ENCODE measurements around the gene GPR18.
A peak's percentile ranks its signal among the peaks of the same experiment; 100 is the strongest.

The GPR18 gene

DNA sequence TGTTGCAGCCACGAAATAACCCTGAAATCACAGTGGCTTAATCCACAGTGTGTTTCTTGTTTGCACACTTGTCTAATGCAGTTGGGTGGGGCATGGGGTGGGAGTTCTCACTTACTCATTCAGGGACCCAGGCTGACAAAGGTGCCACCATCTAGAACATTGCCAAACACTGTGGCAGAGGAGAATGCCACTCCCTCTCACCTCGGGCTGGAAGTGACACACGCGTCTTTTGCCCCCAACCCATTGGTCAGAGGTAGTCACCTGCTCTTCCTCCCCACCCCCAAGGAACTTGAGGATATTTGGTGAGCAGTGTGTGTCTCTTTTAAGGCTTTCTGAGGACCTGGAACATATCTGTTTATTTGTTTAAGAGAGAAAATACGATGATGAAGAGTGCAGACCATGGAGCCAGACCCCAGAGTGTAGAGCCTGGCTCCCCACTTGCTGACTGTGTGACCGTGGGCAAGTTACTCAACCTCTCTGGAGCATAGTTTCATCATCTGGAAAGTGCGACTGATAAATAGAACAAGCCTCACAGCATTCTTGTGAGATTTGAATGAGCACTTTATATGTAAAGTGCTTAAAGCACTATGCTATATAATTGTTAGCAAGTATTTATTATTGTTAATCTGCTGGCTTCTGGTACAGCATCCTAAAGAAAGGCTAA is 31.6 kb upstream of the GPR18 start:
- peak; percentile 91 for DNase-seq

DNA sequence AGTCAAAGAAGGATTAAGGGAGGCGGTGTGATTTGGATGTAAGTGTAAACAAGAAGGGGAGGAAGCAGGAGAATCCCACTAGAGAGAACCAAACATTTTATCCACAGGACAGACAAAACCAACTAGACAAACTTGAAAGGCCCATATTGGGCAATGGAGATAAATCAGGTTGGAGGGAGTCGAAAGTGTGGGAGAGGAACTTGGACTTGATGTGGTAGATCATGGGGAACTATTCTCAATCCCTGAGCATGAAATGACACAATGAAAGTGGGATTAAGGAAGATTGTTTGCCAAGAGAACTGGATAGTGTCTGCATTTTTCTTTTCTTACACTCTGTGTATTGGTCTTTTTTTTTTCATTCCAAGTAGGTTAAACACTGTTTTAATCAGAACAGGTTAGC is 31.1 kb upstream of the GPR18 start:
- no peak for DNase-seq

DNA sequence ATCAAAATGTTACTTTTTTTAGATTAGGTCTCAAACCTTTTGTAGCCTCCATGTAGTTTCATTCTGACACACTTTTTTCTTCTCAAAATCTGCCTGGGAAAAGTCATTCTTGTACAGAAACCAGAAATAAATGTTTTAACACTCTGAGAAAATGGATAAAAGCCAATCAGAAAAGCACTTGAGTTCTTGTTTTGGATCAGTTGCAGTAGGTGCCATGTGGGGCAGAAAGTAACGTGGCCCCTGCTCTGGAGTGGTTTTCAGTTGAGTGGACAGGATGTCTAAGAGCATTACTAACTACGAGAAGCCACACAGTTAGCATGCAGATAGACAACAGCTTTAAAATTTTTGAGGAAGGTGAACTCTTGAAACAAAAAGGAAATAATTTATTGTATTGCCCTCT is 29.9 kb upstream of the GPR18 start:
- DNase-seq: no peak

- DNase-seq: no peak
Observed at GRCh38 chr13:99287551-99287950, 29.4 kb upstream of the GPR18 start.

- DNase-seq: no peak
Observed at GRCh38 chr13:99285432-99286182, 27.4 kb upstream of the GPR18 start.

DNA sequence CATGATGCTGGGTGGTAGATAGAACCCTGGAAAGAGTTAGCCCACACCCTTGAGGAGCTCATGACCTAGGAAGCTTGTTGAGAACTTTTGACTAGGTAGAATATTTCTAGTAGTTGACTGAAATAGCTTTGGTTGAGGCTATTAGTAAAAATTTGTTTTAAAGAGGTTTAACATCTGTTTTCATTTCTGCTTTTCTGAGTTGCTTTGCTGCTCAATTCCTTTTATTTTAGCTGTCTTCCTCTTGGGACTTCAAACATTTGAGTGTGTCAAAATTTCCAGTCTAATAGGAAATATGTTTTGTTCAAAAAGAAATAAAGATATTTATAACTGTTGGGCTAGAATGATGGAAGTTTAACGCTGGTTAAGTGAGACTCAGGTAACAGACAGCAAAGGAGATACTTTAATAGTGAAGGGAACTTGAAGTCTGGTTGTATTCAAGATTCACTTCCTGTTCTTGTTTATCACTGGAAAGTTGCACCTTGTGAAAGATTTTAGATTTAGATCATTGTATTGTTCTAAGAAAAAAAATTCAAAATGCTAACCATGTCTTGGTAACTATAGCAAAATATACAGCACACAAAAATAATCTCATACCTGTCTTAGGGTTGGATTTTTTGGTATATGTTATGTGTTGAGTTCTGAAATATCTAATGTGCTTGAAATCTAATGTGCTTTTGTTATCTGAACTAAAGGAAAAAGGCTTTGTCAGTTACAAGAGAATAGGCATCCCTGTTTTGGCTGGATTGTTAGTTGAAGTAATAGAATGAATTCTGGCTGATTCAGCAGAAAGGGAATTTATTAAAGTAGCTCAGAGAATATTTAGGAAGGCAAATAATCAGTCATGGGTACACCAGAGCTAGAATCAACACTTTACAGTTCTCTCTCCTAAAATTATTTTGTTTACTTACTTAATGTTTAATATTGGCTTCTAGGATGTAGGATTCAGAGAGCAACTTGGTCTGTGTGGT is 24.4 kb upstream of the GPR18 start:
- DNase-seq: peak; percentile 84

DNA sequence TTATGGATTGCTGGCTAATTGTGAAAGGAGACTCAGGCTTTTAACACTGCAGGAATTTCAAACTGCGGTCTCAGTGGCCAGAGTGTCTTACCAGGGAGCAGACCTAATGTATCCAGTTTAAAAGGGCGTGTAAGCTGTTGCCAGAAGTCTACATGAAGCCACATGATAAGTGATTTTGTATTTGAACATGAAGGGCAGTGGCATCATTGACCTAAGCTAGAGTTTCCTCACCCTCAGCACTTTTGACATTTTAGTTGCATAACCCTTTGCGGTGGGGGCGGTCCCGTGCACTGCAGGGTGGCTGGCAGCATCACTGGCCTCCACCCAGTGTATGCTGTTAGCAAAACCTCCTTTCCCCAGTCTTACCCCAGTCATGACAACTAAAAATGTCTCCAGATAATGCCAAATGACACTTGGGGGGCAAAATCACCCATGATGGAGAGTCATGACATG is 23.7 kb upstream of the GPR18 start:
- peak; percentile 83 for DNase-seq

DNA sequence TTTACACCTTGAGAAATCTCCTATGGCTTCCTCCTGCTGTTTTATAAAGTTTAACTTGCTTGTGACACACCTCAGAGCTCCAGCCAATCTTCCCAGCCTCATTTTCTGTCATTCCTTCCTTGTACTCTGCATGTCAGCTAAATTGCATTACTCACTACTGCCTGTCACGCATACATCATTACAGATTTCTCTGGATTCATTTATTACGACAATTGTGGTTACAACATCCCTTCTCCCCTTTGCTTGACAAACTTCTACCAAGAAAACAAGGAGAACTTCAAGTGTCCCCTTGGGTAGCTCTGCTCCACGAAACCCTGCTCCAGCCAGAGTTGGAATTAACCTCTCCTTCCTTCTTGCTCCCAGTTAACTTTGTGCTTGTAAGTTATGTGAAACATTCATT is 22.0 kb upstream of the GPR18 start:
- DNase-seq: no peak

DNA sequence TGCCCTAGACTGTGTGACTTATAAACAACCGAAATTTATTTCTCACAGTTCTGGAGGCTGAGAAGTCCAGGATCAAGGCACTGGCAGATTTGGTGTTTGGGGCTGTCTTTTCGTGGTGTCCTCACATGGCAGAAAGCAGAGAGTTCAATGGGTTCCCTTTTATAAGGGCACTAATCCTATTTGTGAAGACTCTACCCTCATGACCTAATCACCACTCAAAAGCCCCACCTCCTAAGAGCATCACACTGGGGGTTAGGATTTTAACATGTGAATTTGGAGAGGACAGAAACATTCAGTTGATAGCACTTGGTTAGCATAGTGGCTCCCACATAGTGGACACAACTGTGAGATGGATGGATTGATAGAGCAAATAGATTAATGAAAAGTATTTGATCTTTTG is 21.5 kb upstream of the GPR18 start:
- DNase-seq: no peak

GRCh38 chr13:99278843-99279242 is 20.7 kb upstream of the GPR18 start:
- DNase-seq: no peak

- DNase-seq: peak; percentile 53
Observed at GRCh38 chr13:99278200-99278599, 20.0 kb upstream of the GPR18 start.

GRCh38 chr13:99277629-99278028 is 19.4 kb upstream of the GPR18 start:
- no peak for DNase-seq

GRCh38 chr13:99276706-99277105 is 18.5 kb upstream of the GPR18 start:
- no peak for DNase-seq

GRCh38 chr13:99275093-99275469 is 16.9 kb upstream of the GPR18 start:
- peak; percentile 75 for DNase-seq

DNA sequence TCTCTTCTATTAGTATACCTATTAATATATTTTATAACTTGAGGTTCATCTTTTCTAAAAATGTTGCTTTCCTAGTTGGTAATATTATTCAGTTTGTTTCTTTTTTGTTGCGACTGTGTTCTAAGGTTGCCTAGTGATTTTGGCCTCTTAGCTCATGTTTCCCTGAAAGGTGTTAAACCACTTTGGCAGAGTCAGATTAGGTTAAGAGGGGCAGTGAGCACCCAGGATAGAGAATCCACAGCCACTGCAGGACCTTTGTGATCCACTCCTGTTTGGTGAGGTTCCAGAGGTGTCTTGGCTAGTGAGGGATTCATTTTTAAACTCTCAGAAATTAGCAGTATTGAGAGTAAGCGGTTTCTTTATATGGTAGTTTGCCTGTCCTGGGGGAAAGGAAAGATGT is 14.9 kb upstream of the GPR18 start:
- DNase-seq: peak; percentile 79

GRCh38 chr13:99272481-99272880 is 14.3 kb upstream of the GPR18 start:
- no peak for DNase-seq

- DNase-seq: no peak
Observed at GRCh38 chr13:99271249-99271648, 13.1 kb upstream of the GPR18 start.

GRCh38 chr13:99270518-99270917 is 12.3 kb upstream of the GPR18 start:
- no peak for DNase-seq

DNA sequence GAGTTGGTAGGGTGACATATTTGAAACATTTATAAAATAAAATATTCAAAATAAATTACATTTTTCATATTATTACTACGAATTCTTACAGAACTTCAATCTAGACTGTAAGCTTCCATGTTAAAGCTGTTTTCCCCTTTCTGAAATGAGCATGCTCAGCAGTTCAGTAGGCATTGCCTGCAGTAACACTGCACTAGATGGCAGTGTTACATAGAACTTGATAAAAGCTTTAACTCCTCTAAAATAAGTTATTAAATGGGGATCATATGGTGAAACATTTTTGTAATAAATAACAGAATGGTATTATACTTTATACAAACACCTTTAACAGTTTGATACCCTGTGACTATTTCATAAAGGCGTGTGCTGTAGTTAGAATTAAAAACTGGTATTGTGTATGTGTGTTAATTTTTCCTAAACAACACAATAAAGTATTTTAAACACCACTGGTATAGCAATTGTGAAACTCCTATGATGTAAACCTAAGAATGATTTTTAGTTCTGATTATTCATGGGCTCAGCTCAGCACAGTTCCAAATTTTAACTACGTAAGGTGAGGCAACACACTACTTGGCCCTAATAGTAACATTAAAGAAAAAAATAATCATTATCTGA is 11.6 kb upstream of the GPR18 start:
- peak; percentile 80 for DNase-seq

GRCh38 chr13:99268822-99269221 is 10.6 kb upstream of the GPR18 start:
- DNase-seq: no peak

GRCh38 chr13:99267927-99268326 is 9.7 kb upstream of the GPR18 start:
- DNase-seq: no peak

GRCh38 chr13:99266827-99267226 is 8.6 kb upstream of the GPR18 start:
- no peak for DNase-seq

DNA sequence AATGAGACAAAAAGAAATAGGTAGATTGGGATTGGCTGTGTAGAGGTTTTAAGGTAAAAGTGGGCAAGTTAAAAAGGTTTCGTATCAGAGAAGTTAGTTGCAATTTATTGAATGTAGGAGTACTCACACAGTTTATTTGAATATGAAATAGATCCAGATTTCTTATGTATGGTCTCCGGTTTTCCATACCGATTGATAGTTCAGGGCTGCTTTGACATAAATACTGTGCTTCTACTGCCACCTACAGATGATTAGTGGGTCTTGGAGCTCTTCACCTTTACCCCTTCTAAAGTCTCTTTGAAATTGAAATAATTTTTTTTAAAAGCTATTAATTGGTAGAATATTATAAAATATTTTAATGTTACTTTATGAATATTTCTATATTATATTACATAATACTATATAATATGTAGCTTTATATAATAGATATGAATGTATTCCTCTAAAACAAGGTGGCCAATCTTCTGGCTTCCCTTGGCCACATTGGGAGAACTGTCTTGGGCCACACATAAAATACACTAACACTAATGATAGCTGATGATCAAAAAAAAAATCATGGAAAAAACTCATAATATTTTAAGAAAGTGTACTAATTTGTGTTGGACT is 7.7 kb upstream of the GPR18 start:
- peak; percentile 70 for DNase-seq
